HG03103 (cell line): ENCODE measurements around the gene C6orf141.

ENCODE experiments used
- ATAC-seq: cut with Tn5 transposase; IDR thresholded peaks from one replicate; pipeline ENCODE4 v1.9.1; 2021; ENCODE audit warnings: low read depth; ENCODE audit not compliant: unreplicated experiment

C6orf141 gene

DNA sequence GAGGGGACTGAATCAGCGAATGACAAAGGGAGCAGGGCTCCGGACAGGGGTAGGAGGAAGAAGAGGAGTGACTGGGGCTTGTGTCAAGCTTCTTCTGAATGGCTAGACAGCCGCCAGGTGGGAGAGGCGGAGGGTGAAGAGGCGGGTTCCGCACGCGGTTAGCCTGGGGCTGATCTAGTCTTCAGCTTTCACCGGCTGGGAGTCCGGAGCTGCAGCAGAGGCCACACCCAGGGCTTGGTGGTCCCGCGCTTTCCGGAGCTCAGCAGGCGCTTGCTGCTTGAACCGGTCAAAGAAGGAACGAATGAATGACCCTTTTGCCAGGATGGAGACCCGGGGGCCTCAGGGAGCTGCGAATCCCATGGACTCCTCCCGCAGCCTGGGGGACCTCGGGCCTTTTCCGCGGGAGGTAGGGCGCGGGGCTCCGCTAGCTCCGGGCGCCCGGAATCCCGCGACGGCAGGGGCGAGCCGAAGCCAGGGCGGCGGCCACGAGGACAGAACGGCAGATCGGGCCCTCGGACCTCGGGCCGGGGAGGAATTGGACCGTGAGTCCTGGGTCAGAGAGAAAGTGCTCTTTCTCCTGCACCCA is at the start of gene C6orf141:
Gene C6orf141, plus strand, starts transcription at position 177 of the 586 bp plus-strand sequence. Its CDS starts 125 bp downstream, at position 302.
- peak; percentile 67 for ATAC-seq

DNA sequence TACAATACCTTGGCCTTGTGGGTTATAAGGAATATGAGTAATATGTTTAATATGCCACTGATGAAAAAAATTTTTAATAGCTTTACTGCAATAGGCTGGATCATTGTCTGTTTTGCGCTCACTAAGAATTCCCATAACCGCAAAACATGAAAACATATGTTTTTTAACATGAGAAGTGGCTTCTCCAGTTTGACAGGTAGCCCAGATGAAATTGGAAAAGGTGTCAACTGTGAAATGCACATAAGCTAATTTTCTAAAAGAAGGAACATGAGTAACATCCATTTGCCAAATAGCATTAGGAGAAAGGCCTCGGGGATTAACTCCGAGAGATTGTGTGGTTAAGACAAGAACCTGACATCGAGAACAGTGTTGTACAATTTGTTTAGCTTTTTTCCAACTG is 45.8 kb upstream of the C6orf141 start:
- no peak for ATAC-seq

DNA sequence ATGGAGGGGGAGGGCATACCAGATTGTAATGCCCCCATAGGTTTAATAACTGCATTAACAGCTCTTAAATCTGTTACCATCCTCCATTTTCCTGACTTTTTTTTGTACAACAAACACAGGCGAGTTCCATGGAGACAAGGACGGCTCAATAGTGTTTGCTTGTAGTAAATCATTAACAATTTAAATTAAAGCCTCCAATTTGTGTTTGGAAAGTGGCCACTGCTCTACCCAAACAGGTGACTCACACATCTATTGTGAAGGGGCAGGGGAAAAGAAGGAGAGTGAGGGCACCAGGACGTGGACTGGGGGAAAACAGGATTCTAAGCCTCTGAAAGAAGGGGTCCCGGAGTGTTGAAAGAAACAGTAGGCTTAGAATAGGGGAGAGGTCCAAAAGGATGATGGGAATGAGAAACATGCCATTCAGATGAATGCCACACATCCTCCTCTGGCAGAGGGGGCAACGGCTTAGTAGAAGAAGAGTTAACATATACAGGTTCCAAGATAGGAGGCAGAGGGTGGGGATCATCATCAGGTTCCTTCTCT is 43.8 kb upstream of the C6orf141 start:
- no peak for ATAC-seq

DNA sequence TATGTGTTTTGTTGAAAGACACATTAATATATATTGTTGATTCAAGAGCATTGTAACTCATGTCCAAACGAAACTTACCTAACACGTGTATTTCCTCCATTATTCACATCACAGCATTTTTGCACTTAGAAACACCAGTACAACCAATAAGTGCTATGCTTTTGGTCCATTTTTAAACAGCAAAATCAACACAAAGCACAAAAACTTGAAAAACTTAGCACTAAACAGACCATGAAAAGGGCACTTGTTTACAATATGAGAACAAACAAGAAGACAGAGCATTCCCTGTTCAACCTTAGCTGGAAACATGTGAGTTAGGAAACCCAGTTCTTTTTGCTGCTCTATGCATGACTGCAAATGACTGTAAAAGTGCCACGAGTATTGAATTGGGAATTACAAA is 41.1 kb upstream of the C6orf141 start:
- no peak for ATAC-seq

DNA sequence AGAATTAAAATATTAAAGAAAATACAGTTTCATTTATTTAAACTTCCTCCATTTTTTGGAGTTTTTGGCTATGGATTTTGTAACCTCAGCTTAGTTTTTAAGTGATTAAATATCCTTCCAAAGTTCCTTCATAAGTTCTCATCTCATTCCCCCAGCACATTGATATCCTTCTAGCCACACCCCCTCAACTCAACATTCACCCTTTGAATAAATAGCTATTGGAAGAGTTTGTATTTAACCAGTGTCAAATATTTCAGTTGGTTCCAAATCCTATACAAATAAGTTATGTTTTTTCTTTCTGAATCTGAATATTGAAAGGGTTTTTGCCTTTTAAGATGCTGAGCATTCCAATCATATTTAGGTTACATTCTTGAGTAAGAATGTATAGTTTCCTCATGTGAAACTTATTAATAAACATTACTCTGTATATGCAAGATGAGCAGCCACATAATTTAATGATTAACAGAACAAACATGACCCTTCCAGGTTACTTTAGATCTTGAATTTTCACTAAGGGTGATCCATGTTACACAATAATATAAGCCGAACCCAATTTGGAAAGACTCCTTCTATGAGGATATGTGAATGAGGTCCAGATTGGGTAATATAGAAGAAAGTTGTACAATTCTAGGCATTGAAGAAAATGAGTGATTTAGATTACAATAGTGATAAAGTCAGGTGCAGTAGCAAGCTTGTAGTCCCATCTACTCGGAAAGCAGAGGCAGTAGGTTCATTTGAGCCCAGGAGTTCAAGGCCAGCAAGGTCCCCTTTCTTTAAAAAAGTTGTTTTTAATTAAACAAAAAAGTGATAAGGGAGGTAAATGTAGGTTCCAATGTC is 37.1 kb upstream of the C6orf141 start:
- ATAC-seq, result no peak

DNA sequence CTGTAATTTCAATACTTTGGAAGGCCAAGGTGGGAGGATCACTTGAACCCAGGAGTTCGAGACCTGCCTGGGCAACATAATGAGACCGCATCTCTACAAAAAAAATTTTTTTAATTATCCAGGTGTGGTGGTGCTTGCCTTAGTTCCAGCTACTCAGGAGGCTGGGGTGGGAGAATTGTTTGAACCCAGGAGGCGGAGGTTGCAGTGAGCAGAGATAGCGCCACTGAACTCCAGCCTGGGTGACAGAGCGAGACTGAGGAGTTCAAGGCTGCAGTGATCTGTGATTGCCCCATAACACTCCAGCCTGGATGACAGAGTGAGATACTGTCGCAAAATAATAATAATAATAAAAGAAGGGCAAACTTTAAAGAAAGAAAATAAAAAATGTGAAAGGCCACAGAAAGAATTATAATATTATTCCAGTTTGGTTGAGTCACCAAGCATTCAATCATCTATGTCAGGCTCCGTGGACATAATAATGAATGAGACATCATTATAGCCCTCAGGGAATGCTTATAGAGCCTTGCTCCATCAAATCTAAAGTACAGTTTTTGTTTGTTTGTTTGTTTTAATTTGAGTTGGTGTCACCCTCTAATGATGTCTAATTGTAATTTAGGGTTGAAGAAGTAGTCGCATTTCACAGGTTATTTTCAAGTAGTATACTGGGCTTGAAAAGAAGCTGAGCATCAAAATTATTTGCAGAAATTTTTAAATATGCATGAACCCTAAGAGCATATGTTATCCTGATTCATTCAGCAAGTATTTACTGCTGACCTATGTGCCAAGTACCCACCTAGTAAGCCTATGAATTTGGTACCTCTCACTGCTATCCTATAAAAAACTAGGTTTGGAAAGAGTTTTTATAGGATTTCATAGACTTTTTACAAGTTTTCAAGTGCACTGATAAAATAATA is 35.6 kb upstream of the C6orf141 start:
- ATAC-seq, result no peak

DNA sequence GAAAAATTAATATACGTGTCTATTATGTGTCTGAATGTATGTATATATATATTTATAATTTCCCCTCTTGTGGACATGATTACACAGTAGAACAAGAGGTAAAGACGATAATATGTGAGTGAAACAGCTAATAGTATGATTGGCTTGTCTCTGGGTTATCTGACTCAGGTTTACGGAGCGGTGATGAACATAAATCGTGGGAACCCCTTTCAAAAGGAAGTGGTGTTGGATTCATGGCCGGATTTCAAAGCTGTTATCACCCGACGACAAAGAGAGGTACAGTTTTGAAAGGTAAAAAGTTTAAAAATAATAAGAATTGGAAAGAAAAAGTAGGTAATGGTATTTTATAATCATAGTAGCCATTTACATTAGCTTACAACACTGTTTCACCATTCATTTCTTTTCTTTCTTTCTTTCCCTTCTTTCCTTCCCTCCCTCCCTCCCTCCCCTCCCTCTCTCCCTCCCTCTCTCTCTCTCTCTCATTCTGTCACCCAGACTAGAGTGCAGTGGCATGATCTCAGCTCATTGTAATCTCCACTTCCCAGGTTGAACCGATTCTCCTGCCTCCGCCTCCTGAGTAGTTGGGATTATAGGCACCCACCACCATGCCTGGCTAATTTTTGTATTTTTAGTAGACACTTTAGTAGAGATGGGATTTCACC is 34.9 kb upstream of the C6orf141 start:
- ATAC-seq, result no peak

DNA sequence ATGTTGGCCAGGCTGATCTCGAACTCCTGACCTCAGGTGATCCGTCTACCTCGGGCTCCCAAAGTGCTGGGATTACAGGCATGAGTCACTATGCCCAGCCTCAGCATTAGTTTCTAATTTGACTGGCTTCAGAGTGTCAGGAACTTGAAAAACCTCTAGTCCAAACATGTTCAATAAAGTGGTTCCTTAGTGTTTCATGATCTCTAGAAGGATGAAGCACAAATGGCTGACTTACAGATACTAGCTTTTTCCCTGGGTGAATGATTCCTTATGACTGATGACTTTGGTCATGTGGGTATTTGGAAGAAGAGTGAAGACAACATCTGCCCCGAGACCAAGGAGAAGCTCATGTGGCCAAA is 34.3 kb upstream of the C6orf141 start:
- no peak for ATAC-seq

DNA sequence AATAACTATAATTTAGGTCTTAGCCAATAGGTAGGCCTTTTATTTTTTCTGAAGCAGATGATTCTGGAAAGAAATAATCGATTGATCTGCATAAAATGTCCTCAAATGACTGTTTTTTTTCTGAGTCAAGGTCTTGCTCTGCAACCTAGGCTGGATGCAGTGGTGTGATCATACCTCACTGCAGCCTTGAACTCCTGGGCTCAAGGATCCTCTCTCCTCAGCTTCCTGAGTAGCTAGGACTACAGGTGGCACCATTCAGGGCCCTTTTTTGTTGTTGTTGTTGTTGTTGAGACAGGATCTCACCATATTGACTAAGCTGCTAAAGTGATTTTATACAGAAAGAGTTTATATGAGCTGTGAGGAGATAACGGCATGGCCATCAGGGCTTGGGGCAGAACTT is 32.5 kb upstream of the C6orf141 start:
- no peak for ATAC-seq

DNA sequence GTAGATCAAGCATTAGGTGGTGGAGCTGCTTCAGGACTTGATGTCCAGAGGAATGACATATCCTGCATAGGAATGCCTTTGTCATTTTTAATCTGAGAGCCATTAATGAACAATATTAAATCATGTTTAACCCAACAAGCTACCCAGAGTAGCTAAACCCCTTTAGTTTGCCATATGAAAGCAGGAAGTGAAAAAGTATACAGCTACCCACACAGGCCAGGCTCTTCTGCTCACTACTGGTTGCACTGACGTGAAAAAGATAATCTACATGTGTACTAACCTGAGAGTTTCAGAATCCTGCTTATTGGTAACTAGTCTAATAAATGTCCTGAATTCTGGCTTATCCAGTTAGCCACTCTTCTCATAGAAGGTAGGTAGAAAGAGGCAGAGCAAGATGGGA is 30.8 kb upstream of the C6orf141 start:
- peak; percentile 91 for ATAC-seq

DNA sequence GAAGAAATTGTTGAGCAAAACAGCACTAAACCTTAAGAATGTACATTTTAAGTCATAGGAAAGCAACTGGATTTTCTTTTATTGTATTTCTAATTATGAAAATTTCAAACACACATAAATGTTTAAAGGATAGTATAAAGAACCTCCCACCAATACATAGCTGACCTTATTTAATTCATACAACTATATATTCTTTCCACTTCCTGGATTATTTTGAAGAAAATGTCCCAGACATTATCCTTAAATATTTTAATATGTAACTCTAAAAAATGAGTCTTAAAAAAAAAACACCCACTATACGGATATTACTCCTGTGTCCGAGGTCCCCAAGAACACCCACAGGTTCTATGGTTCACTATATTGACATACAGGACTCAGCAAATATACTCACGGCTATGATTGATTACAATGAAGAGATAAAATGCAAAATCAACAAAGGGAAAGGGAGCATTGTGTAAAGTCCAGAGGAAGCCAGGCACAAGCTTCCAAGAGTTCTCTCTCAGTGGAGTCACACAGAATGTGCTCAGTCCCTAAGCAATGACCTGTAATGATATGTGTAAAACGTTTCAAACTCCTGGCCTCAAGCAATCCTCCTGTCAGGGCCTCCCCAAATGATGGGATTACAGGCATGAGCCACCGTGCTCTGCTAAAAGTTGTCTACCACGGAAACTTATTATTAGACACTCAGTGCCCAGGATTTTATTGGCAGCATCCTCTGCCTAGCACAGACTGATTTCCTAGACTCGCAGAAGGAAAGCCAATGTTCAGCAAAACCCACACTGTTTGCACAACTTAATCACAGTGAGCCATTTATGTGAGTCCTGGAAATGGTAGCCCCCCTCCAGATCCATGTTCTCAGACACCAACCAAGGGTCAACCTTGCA is 27.5 kb upstream of the C6orf141 start:
- no peak for ATAC-seq

DNA sequence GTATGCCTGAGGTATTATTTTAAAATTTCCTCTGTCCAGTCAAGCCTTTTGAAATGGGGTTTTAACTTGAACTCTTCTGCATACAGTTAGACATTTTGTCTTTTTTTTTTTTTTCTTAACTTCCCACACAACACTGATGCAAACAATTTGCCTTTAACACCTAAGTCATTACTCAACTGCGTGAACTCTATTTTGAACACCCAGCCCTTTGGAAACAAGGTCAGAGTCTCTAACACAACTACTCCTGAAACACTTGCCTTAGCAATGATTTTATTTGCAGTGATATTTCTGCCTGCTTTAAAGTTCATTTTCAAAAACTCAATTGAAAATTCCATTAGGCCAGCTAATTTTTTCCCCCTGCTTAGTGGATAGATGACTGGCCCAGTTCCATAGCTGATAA is 26.6 kb upstream of the C6orf141 start:
- ATAC-seq, result no peak

DNA sequence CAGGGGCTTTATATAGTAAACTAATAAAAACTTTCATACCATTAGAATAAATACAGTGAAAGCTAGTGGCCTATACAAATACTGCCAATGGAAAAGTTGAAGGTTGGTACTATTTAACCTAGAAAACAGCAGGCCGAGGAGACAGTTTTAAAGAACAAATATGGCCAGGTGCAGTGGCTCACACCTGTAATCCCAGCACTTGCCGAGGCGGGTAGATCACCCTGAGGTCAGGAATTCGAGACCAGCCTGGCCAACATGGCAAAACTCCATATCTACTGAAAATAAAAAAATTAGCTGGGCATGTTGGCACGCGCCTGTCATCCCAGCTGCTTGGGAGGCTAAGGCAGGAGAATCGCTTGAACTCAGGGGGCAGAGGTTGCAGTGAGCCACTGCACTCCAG is 25.9 kb upstream of the C6orf141 start:
- ATAC-seq, result no peak

DNA sequence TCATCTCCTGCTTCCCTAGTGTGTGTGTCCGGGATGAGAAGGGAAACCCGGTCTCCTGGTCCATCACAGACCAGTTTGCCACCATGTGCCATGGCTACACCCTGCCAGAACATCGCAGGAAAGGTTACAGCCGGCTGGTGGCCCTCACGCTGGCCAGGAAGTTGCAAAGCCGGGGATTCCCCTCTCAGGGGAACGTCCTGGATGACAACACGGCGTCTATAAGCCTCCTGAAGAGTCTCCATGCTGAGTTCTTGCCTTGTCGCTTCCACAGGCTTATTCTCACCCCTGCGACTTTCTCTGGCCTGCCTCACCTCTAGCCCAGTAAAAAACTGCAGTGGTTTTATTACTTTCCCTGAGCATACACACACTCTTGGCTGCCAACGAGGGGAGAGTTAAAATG is 23.9 kb upstream of the C6orf141 start:
- ATAC-seq, result no peak

DNA sequence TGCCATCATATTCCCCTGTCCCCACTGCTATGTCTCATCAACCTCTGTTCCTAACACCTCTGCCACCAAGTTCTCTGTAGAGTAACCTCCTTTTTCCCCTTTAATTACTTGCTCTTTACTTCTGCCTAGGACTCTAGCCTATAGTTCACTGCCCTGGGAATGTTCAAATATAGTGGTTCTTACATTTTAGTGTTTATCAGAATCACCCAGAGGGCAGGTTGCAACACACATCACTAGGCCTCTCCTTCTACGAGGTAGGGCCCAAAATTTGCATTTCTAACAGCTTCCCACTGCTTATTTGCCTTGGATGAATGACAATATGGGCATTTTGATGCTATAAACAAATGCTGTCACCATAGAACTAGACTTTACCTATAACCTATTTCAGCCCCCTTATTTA is 23.1 kb upstream of the C6orf141 start:
- no peak for ATAC-seq

DNA sequence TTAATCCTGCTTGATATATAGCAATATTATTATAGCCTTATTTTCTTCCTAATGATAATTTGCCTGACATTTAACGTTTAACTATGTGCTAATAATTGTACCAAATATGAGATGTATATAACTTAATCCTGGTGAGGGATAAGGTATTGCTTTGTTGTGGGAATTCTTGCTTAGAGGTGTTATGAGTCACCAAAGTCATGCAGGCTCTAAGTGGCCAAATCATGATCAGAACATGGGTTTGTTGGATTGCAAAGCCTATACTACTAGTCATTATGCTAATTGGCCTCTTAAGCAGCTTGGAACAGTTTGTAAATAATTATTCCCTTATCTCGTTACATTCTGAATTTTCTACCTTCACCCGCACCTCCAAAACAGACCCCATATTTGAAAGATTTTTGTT is 21.9 kb upstream of the C6orf141 start:
- no peak for ATAC-seq

DNA sequence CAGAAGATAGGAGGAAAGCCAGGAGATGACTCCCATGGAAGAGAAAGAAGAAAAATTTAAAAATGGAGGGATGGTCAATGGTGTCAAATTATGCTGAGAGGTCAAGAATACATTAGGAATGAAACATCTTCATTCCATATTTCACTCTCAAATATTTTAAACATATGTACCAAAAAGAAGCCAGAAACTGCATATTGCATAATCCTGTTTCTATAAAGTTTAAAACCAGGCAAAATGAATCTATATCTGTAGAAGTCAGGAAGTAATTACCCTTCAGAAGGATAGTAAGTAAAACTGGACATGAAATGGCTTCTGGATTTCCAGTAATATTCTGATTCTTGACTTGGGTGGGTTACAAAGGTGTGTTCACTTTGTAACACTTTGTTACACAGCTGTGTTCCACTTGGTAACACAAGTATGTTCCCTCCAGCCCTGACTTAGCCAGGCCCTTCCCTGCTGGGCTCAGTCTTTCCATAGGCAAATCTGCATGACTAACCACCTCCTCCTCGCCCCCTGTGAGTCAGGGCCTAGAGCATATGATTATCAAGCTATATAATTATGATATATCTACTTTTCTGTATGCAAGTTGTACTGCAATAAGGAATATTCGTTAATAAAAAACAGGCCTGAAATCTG is 20.2 kb upstream of the C6orf141 start:
- ATAC-seq, result no peak

DNA sequence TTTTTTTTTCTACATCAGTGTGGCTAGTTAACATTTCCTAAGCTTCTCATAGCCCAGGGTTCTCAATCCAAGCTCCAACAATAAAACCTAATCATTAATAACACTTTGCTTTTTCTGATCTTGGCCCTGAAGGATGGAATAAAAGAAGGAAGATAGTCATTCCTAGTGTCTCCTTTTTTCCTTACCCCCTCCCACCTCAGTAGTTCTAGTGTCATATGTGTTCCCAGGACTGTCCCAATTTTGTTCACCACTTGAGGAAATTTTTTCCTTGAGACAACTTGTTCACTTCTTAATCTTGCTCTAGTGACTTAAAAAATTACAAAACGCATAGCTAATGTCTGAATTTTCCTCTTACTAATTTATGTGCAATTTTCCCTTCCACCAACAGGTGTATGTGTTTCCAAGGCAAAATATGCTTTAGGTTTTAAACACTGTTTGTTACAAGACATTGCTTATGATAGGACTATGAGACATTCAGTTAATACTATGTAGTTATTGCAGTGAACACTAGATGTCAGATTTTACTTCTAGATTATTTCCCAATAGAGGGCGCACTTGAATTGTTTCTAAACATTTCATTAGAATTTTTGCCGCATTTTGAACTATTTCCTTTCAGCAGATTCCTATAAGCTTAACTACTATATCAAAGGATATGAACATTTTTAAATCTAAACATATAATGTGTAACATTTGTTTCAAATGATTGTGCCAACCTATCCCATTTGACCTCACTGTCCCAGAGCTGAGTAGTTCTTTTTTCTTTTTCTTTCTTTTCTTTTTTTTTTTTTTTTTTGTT is 18.5 kb upstream of the C6orf141 start:
- peak; percentile 94 for ATAC-seq
